Metanephros (tissue), 2 donors: ENCODE data around the gene TNFSF13B. TPM values are rescaled to one million over a fixed set of nuclear protein-coding genes. Genes with fewer than 3 reads are reported as not detected.

ENCODE experiments used
- small RNA-seq: library from RNA; depleted of rRNA; stranded (forward); fragments of <200 nt; gene quantifications from one replicate; pipeline ENCODE3, GENCODE V24; 2014; ENCODE audit warnings: low replicate concordance
- total RNA-seq: library from RNA; depleted of rRNA; stranded (reverse); fragments of >200 nt; gene quantifications from one replicate; pipeline ENCODE4 v1.2.3, GENCODE V29; 2014

Gene TNFSF13B
- 7.9 TPM for total RNA-seq

GRCh38 chr13:108269601-108270328 is at the start of gene TNFSF13B:
TNFSF13B (plus strand) TSS chr13:108269718; CDS start chr13:108269896, 178 bp downstream.

Small RNAs within 50 kb of the gene (small RNA-seq; reads per million reads assigned to genes)
- not detected for gene RNA5SP39

Other genes with a start within 250 kb of the TNFSF13B start
- 7.8 TPM for gene LIG4, start 54.2 kb upstream of the TNFSF13B start, total RNA-seq
- 11.7 TPM for gene ABHD13, start 51.3 kb upstream of the TNFSF13B start, total RNA-seq